Fibroblast of pulmonary artery (primary cell): Measurements from ENCODE around the gene FAM78B.

Source experiments
- DNase-seq: peaks from one replicate; pipeline ENCODE4 v3.0.0-alpha.2; 2010; ENCODE audit warnings: low read depth
- H3K4me3 ChIP-seq: replicated peaks from 2 replicates; pipeline ENCODE4 v1.5.1; 2011; ENCODE audit warnings: low read depth, mild to moderate bottlenecking, control low read depth, low read length, moderate library complexity
- CTCF ChIP-seq: IDR thresholded peaks from 2 replicates; pipeline ENCODE4 v1.5.1; 2011; ENCODE audit warnings: mild to moderate bottlenecking, control low read depth, low read length, inconsistent platforms; ENCODE audit errors: missing control alignments

FAM78B gene

GRCh38 chr1:166190400-166190799 lies 23.6 kb upstream of the FAM78B start:
- TF ChIP-seq CTCF: no peak
- no peak for DNase-seq
- no peak overlapping the region for H3K4me3 ChIP-seq

GRCh38 chr1:166189126-166189525 lies 22.3 kb upstream of the FAM78B start:
- TF ChIP-seq CTCF: no peak
- DNase-seq: no peak
- no peak overlapping the region for H3K4me3 ChIP-seq

- H3K4me3 ChIP-seq: no peak overlapping the region
- DNase-seq: no peak
These were observed 18.7 kb upstream of the FAM78B start for GRCh38 chr1:166185526-166185925.

GRCh38 chr1:166184897-166185296 lies 18.1 kb upstream of the FAM78B start:
- no peak overlapping the region for H3K4me3 ChIP-seq
- TF ChIP-seq CTCF: no peak
- peak; percentile 32 for DNase-seq

More at GRCh38 chr1:166185526-166185925, 18.7 kb upstream of the FAM78B start:
- TF ChIP-seq CTCF: no peak

- no peak for TF ChIP-seq CTCF
- no peak for DNase-seq
These were observed 17.2 kb upstream of the FAM78B start for GRCh38 chr1:166184012-166184411.

GRCh38 chr1:166182281-166182680 lies 15.5 kb upstream of the FAM78B start:
- no peak for DNase-seq
- no peak overlapping the region for H3K4me3 ChIP-seq
- no peak for TF ChIP-seq CTCF

More at GRCh38 chr1:166184012-166184411, 17.2 kb upstream of the FAM78B start:
- no peak overlapping the region for H3K4me3 ChIP-seq

- H3K4me3 ChIP-seq: no peak overlapping the region
- TF ChIP-seq CTCF: no peak
- no peak for DNase-seq
These were observed 9.6 kb upstream of the FAM78B start for GRCh38 chr1:166176416-166176815.
